Hematopoietic multipotent progenitor cell treated with erythropoietin and hydrocortisone succinate and interleukin-3 and kit ligand, for 6 days (in vitro differentiated cells): ENCODE results near the gene YES1.

ENCODE experiments used
- DNase-seq: peaks from one replicate; pipeline ENCODE4 v3.0.0-alpha.2; 2015

The YES1 gene

GRCh38 chr18:811892-812375 lies at the start of gene YES1:
TSS of gene YES1 (minus strand) at chr18:812242. CDS start at chr18:756827, 55,415 bp downstream.
- no peak for DNase-seq

DNA sequence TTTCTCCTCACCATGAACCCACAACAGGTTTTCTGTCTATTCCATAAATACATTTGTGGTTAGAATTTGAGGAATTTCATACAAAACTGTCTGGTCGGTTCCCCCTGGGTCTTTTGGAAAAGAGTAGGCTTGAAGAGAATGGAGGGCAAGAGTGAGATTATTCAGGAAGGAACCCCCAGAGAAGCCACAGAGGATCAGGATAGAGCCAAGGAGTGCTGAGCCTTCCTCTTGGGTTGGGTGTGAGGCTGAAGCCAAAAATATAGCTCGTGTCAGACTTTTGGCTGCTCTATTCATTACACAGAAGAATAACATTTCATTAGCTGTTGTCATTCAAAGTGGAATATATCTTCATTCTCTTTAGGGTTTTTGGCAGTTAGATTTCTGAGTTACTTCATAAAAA lies 45.9 kb upstream of the YES1 start:
- DNase-seq: no peak

DNA sequence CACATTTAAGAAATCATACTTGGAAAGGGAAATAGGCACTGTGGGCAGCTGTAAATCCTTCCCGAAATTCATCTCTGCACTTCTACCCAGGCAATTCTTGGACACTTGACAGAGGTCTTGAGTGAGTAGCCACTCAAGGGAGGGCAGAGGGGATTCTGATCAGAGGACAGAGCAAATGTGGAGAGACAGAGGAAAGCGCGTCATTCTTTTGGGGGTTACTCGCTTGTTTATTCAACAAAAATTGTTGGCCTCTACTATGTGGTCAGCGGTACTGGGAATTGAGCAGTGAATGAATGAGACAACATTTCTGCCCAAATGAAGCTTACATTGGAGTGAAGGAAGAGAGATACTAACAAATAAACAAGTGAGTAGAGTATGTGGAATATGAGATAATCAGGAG lies 41.4 kb upstream of the YES1 start:
- no peak for DNase-seq

DNA sequence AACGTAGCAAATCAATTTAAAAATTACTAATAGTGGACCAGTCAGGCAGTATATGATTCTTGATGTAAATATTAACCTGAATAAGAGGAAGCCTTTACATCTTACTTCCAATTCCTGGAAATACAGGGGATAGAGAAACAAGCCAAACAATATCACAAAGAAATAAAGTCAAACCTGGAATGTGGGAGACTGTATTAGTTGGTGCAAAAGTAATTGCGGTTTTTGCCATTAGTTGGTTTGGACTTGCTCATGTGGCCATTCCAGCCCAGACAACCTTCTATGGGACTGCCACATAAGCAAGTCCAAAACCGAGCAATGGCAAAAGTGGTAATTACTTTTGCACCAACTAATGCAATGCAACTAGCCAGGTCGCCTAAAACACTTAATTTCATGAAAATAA lies 38.9 kb upstream of the YES1 start:
- no peak for DNase-seq

DNA sequence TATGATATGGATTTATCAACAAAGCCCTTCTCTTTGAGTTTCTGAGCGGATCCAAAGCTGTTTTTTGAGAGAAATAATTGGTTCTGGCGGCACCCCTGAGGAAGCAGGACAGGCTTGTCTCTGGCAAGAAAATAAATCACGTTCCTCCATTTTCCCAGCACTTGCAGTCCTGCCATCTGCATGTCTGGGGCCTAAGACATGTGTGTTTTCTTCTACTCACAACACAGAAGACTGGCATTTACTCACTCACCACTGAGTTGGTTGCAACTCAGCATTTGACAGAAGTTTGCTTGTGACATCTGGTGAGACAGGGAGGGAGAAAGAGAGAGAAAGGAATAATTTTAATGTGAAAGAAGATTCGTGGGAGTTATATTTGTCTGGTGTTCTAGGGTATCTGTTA lies 37.0 kb upstream of the YES1 start:
- no peak for DNase-seq

GRCh38 chr18:848062-848861 lies 36.2 kb upstream of the YES1 start:
- DNase-seq: no peak

DNA sequence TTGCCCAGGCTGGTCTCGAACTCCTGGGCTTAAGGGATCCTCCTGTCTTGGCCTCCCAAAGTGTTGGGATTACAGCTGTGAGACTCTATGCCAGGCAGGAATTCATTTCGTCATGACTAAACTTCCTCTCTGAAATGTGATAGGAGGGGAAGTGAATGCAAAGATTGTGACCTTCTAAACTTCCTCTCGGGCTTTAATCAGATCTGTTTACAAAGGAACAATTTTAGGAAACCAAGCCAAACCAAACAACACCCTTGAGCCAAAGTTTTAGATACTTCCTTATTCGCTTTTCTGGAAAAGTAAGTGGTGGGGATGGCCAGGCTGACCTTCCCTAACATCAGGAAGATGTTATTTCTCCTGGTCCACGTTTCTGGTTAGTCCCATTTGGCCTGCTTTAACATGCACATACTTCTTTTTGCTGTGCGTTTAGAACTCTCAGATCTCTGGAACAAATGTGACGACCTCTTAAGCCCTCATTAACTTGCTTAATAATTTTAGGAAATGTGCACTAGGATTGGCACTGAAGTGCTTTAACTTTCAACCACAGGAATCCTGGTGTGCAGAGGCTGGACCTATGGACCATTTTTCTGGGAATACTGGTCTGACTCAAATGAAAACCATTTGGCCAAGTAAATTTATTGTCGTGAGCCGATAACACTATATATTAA lies 33.2 kb upstream of the YES1 start:
- DNase-seq: no peak

- DNase-seq: peak; percentile 49
Measured at GRCh38 chr18:841647-842370, 29.8 kb upstream of the YES1 start.

DNA sequence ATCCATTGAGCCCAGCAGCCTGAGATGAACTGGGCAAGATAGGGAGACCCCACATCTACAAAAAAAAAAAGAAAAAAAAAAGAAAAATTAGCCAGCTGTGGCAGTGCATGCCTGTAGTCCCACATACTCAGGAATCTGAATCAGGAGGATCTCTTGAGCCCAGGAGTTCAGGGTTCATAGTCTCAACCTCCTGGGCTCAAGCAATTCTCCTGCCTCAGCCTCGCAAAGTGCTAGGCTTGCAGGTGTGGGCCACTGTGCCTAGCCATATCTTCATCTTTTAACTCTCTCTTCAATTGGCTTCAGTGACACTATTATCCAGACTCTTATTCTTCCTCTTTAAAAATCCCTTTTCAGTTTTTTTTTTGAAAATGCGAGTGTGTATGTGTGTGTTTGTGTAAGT lies 28.5 kb upstream of the YES1 start:
- no peak for DNase-seq

DNA sequence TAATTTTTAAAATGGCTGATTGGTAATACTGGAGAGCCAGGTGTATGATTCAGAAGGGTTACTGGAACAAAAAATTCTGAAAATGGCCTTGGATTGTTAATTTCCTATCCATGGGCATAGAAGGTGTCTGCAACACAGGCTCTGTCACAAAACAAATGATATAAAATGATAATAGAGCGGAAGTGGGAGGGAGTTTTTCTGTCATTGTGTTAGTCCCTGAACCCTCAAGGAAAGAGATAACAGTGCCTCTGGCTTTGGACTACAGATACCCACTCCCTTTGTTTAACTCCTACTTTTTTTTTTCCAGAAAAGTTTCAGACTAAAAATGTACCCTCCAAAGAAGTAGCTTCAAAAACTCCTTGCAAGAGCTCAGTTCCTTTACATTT lies 28.0 kb upstream of the YES1 start:
- peak; percentile 77 for DNase-seq

DNA sequence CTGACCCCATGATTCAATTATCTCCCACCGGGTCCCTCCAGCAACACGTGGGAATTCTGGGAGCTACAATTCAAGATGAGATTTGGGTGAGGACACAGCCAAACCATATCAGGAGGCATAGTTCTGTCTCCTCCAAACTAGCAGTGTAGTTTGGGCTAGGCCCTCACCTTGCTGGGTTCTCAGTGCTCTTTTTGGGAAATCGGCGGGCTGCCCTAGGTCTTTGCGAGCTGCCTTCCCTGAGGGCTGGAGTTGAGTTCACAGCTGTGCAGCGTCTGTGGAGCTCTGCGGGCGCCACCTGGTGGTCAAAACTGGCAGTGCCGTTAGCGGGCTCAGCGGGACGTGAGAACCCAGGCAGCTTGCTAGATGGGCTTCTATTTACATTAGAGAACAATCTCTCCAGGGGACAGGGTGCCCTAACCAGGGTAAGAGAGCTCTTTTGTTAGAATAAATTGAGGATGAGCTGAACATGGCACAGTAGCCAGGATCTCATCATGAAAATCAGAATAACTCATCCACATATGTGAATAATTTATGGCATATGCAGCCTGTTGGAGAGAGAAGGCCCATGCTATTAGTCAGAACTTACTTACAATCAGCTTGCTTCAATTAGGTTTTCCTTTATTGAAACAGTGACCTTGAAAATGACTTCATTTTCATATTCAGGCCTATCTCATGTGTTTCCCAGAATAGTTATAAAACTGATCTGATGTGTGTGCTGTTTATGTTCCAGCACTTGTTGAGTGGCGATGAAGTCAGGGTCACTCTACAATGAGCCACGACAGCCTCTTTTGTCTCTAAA lies 27.4 kb upstream of the YES1 start:
- peak; percentile 92 for DNase-seq

DNA sequence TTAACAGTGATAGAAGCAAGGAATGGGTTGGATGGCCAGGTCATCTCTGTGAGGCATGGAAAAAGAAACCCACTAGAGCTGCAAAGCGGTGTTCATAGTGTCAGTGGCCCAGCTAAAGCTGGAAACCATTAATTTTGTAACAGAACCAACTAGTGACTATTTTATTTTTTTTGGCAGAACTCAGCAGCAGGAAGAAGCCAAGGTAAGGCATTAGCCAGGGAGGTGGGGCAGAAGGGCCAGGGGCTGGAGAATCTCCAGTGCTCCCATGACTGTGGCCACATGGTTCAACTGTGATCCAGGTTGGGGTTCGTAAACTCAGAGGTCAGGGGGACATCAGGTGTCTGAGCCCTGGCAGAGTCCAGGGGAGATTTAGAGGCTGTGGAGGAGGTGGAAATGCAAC lies 25.9 kb upstream of the YES1 start:
- no peak for DNase-seq

GRCh38 chr18:834082-834720 lies 22.2 kb upstream of the YES1 start:
- no peak for DNase-seq

- no peak for DNase-seq
Measured at GRCh38 chr18:833197-833596, 21.2 kb upstream of the YES1 start.

- peak; percentile 44 for DNase-seq
Measured at GRCh38 chr18:832085-832681, 20.1 kb upstream of the YES1 start.

DNA sequence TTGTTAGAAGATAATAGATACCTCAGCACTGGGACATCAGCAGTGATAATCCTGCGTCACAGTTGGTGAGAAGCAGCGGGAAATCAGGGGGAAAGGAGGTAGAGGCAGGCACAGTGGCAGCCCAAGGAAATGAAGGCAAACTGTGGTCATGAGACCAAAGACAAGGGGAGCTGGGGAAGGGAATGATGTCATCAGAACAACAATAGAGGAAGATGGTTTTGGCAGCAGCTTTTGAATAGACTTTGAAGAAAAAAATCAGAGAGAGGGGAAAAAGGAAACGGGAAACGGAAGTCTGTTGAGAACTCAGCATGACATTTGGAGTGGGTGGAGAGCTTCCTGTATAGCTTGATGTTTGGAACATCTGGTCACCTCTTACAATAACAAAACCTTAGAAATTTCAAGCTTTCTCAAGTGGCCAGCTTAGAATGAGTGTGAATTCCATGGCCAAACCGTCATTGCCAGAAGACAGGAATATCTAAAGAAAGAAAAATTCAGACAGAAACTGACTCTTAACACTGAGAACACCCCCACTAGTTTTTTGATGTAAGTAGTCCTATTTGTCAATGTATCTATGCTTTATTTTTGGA lies 18.4 kb upstream of the YES1 start:
- peak; percentile 68 for DNase-seq

DNA sequence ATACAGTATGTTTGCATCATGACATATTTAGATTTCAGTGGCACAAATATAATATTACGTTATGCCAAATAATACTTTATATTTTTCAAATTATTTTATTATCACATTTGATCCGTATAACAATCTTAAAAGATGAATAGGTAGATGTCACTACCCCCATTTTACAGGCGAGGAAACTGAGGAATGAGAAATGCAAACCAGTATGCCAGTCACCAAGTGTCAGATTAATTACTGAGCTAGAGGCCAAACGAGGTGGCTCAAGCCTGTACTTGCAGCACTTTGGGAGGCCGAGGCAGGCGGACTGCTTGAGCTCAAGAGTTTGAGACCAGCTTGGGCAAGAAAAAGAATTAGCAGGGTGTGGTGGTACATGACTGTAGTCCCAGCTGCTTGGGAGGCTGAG lies 17.4 kb upstream of the YES1 start:
- DNase-seq: no peak

- DNase-seq: no peak
Measured at GRCh38 chr18:827093-827677, 15.1 kb upstream of the YES1 start.

DNA sequence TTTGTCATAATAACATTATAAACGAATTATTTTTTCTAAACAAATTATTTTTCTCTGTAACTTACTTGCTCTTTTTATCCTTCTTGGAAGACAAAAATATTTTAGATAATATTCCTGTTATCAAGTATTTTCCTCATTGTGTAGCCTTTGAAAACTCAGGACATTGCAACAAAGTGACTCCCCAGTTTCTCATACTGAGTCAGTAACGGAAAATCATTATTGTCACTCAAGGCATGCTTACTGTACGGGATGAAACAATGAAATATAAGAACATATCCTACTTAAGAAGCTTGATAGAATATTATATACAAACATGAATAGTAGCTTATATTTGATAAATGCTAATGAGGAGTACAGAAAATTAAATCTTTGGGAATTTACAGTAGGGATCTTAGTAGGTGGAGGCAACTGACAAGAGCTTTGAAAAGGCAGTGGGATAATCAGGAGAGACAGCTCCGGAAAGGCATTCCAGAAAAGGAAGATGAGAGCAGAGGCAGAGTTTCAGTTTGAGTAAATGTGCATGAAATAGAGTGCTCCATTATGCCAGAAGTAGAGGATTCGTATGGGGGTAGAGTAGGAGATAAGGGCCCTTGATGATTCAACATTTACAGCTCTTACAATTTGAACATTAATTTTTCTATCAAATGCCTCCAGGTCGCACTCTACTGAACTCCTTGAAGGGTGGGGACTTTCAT lies 14.0 kb upstream of the YES1 start:
- no peak for DNase-seq

GRCh38 chr18:824179-824578 lies 12.1 kb upstream of the YES1 start:
- no peak for DNase-seq
